Ovary (tissue), 3 donors: Measurements from ENCODE around the gene BMS1.

Experiments used
- EP300 ChIP-seq: sonication (generic); formaldehyde crosslinking; IDR thresholded peaks from one replicate; pipeline ENCODE4 v1.6.1; 2017; ENCODE audit warnings: antibody characterized with exemption
- TF ChIP-seq, protein P1 (sequence below), 3 donors: fragments of 450-650 bp in 2 of 3; fragments of 200-600 bp in 1 of 3; IDR thresholded peaks; one replicate each; pipeline versions ENCODE4 v1.5.1 to v1.8.0; 2016 to 2022; ENCODE audit warnings: antibody characterized with exemption in 3 of 3, mild to moderate bottlenecking in 1 of 3
- donor health status: DM: no; HTN: no; CAD: no.

DNA sequence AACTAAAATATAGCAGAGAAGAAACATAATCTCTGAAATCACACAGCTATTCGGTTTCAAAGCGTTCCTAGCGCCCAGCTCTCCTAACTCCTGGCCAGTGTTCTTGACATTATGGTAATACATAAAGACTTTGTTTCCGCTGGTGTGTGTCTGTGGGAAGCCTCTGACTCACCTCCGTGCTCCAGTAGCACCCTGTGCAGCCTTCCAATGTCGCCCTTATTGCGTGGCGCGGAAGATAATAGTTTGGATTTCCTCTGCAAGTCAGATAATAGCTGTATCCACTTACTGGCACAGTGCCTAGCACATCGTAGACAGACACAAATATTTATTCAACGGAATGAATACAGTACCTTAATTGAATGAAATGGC is 570 bp downstream of the BMS1 start:
- TF ChIP-seq, protein P1, sequence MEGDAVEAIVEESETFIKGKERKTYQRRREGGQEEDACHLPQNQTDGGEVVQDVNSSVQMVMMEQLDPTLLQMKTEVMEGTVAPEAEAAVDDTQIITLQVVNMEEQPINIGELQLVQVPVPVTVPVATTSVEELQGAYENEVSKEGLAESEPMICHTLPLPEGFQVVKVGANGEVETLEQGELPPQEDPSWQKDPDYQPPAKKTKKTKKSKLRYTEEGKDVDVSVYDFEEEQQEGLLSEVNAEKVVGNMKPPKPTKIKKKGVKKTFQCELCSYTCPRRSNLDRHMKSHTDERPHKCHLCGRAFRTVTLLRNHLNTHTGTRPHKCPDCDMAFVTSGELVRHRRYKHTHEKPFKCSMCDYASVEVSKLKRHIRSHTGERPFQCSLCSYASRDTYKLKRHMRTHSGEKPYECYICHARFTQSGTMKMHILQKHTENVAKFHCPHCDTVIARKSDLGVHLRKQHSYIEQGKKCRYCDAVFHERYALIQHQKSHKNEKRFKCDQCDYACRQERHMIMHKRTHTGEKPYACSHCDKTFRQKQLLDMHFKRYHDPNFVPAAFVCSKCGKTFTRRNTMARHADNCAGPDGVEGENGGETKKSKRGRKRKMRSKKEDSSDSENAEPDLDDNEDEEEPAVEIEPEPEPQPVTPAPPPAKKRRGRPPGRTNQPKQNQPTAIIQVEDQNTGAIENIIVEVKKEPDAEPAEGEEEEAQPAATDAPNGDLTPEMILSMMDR (IDR thresholded peaks at IDR 0.05), result no peak
- no peak for TF ChIP-seq EP300
